Body of pancreas (tissue), 4 donors: ENCODE data around the gene IFNE. TPM values are rescaled to one million over a fixed set of nuclear protein-coding genes. Genes with fewer than 3 reads are reported as not detected.

ENCODE experiments used
- ATAC-seq: fragments of 150-250 bp; one replicate; pipeline ENCODE4 v1.9.1; 2016
- DNase-seq, 4 donors: peaks; one replicate each; pipeline ENCODE4 v3.0.0-alpha.2; 2019
- H3K27ac ChIP-seq, 4 donors: fragments of 200-600 bp; sonication (generic); 1 replicate in 3 of 4; 2 replicates in 1 of 4; pipeline versions ENCODE4 v1.5.1 to v1.6.1; 2016 to 2019; ENCODE audit warnings: mild to moderate bottlenecking in 1 of 4, mixed read lengths in 1 of 4, moderate library complexity in 1 of 4
- H3K27me3 ChIP-seq, 2 donors: fragments of 200-600 bp; sonication (generic); one replicate each; pipeline ENCODE4 v1.6.0; 2016; ENCODE audit warnings: mild to moderate bottlenecking in 1 of 2
- H3K36me3 ChIP-seq, 2 donors: fragments of 200-600 bp; sonication (generic); replicated peaks in 1 of 2; 2 replicates each; pipeline ENCODE4 v1.5.1; 2016; ENCODE audit warnings: low read depth in 2 of 2; ENCODE audit not compliant: insufficient read depth in 1 of 2
- H3K4me1 ChIP-seq: fragments of 200-600 bp; sonication (generic); one replicate; pipeline ENCODE4 v1.6.0; 2016
- H3K4me3 ChIP-seq, 2 donors: fragments of 200-600 bp; sonication (generic); 1 replicate in 1 of 2; 2 replicates in 1 of 2; pipeline ENCODE4 v1.5.1; 2016 to 2019
- H3K9me3 ChIP-seq, 3 donors: fragments of 200-600 bp; sonication (generic); 1 replicate in 2 of 3; 2 replicates in 1 of 3; pipeline ENCODE4 v1.5.1; 2016
- CTCF ChIP-seq, 7 experiments: fragments of 450-650 bp in 4 of 7; fragments of 200-600 bp in 3 of 7; sonication (generic) in 3 of 7; IDR thresholded peaks; one replicate each; pipeline ENCODE4 v1.5.1; 2016 to 2019; ENCODE audit warnings: antibody characterized with exemption in 7 of 7
- POLR2A ChIP-seq, 3 donors: fragments of 450-650 bp; IDR thresholded peaks; one replicate each; pipeline ENCODE4 v1.6.1; 2016; ENCODE audit warnings: antibody characterized with exemption in 3 of 3, mild to moderate bottlenecking in 2 of 3
- WGBS, 2 donors: methylation state at CpG; one replicate each; pipeline ENCODE4 v1.1.5; 2017; 5-methylcytosine and 5-hydroxymethylcytosine counted together
- intact Hi-C: fragments of 100-400 bp; cut with DNase I; formaldehyde crosslinking; loops from one replicate; pipeline ENCODE4 v1.15.1; 2023
- total RNA-seq, 2 donors: library from RNA; depleted of rRNA; stranded (reverse); fragments of >200 nt; gene quantifications; one replicate each; pipeline ENCODE4 v1.1.0, GENCODE V29; 2016

Gene IFNE
- total RNA-seq, 2 donors from 2014 or later = 0.26 TPM; not detected in 1

GRCh38 chr9:21524099-21524830, 42.2 kb upstream of the IFNE start:
- no peak overlapping the region for H3K4me3 ChIP-seq
- intact Hi-C loops = no loop called here
- WGBS, 2 donors = 58 to 65% methylated on average over 2 of the region's 2 CpGs
- H3K36me3 ChIP-seq = no peaks in the 10 kb centered on the region
- no peaks in the 10 kb centered on the region for H3K4me1 ChIP-seq
- TF ChIP-seq CTCF (IDR thresholded peaks at IDR 0.05) = no peak
- no peak for TF ChIP-seq POLR2A (IDR thresholded peaks at IDR 0.05)
- DNase-seq (no peak), ATAC-seq (no peak)
- H3K9me3 ChIP-seq = no peaks in the 10 kb centered on the region
- no peaks in the 10 kb centered on the region for H3K27me3 ChIP-seq
- H3K27ac ChIP-seq = no peak overlapping the region

GRCh38 chr9:21523021-21524014, 41.2 kb upstream of the IFNE start:
- DNase-seq (no peak), ATAC-seq (no peak)
- Histone ChIP-seq H3K27me3 (no peaks in the 10 kb centered on the region), H3K27ac (no peak overlapping the region), H3K36me3 (no peaks in the 10 kb centered on the region), H3K4me1 (no peaks in the 10 kb centered on the region), H3K9me3 (no peaks in the 10 kb centered on the region), H3K4me3 (no peak overlapping the region)
- TF ChIP-seq CTCF (IDR thresholded peaks at IDR 0.05) (no peak), POLR2A (IDR thresholded peaks at IDR 0.05) (no peak)
- intact Hi-C loops = no loop called here
- 79 to 80% methylated on average over 2 of the region's 2 CpGs for WGBS, 2 donors

GRCh38 chr9:21522348-21522747, 40.2 kb upstream of the IFNE start:
- ATAC-seq (no peak), DNase-seq (no peak)
- no peak overlapping the region for H3K4me3 ChIP-seq
- intact Hi-C loops = no loop called here
- no peaks in the 10 kb centered on the region for H3K36me3 ChIP-seq
- no peaks in the 10 kb centered on the region for H3K27me3 ChIP-seq
- 72 to 86% methylated on average over 4 of the region's 4 CpGs for WGBS, 2 donors
- H3K4me1 ChIP-seq = no peaks in the 10 kb centered on the region
- TF ChIP-seq CTCF (IDR thresholded peaks at IDR 0.05) = no peak
- TF ChIP-seq POLR2A (IDR thresholded peaks at IDR 0.05) = no peak
- H3K9me3 ChIP-seq = no peaks in the 10 kb centered on the region
- no peak overlapping the region for H3K27ac ChIP-seq

- TF ChIP-seq CTCF (IDR thresholded peaks at IDR 0.05) = no peak
- TF ChIP-seq POLR2A (IDR thresholded peaks at IDR 0.05) = no peak
- WGBS, 2 donors = 75 to 95% methylated on average over 1 of the region's 1 CpG
Observed at GRCh38 chr9:21521448-21521847, 39.3 kb upstream of the IFNE start.

More at GRCh38 chr9:21521448-21521847, 39.3 kb upstream of the IFNE start:
- no peaks in the 10 kb centered on the region for H3K27me3 ChIP-seq
- intact Hi-C loops = no loop called here
- no peak for DNase-seq
- no peak overlapping the region for H3K4me3 ChIP-seq
- H3K4me1 ChIP-seq = no peaks in the 10 kb centered on the region
- no peak overlapping the region for H3K27ac ChIP-seq
- no peaks in the 10 kb centered on the region for H3K36me3 ChIP-seq
- H3K9me3 ChIP-seq = no peaks in the 10 kb centered on the region
- ATAC-seq = no peak
